ENCODE data around the gene IFIT3.
"Not testable (repeated sequence)": the region's sequence is repeated elsewhere in the genome, so short reads cannot be mapped to it uniquely, and the experiment has no call there.

The IFIT3 gene

GRCh38 chr10:89348975-89349374 is 21.2 kb downstream of the IFIT3 start:
- no peak overlapping the region for H3K4me3 ChIP-seq (ENCODE audit: low read length)
- H3K4me1 ChIP-seq (ENCODE audit: low read length): peaks cover 25% of the 10 kb centered on the region
- no peak for DNase-seq
- no peak overlapping the region for H2AFZ ChIP-seq (ENCODE audit: low read length)
- H3K9me2 ChIP-seq (replicated peaks; ENCODE audit: insufficient read depth, low read length): no peaks in the 10 kb centered on the region
- H3K4me2 ChIP-seq (ENCODE audit: low read depth, low read length): no peak overlapping the region
- H4K20me1 ChIP-seq (ENCODE audit: insufficient read depth, low read length): no peaks in the 10 kb centered on the region
- TF ChIP-seq CTCF (IDR thresholded peaks at IDR 0.05; ENCODE audit: low read length) (no peak), EZH2 (optimal IDR thresholded peaks at IDR 0.05; ENCODE audit: low read depth, low read length) (no peak), EZH2phosphoT487 (IDR thresholded peaks at IDR 0.05; ENCODE audit: low read length) (no peak)
- no peaks in the 10 kb centered on the region for H3K27me3 ChIP-seq (replicated peaks; ENCODE audit: insufficient read depth, low read length)
- H3K79me2 ChIP-seq (ENCODE audit: low read length): no peaks in the 10 kb centered on the region
- H3F3A ChIP-seq (ENCODE audit: insufficient read depth, low read length): peaks cover 22% of the 10 kb centered on the region
- H3K36me3 ChIP-seq (replicated peaks; ENCODE audit: insufficient read depth, low read length): no peaks in the 10 kb centered on the region
- no peak overlapping the region for H3K9ac ChIP-seq (ENCODE audit: low read length)
- no peak overlapping the region for H3K27ac ChIP-seq (ENCODE audit: low read length)
- H3K9me3 ChIP-seq (replicated peaks; ENCODE audit: insufficient read depth, low read length): no peaks in the 10 kb centered on the region

GRCh38 chr10:89350631-89351315 is 23.0 kb downstream of the IFIT3 start:
- not testable (repeated sequence) for H3K9me3 ChIP-seq (replicated peaks; ENCODE audit: insufficient read depth, low read length); H4K20me1 ChIP-seq (ENCODE audit: insufficient read depth, low read length); H3K9me2 ChIP-seq (replicated peaks; ENCODE audit: insufficient read depth, low read length); H2AFZ ChIP-seq (ENCODE audit: low read length); H3K36me3 ChIP-seq (replicated peaks; ENCODE audit: insufficient read depth, low read length); H3K27me3 ChIP-seq (replicated peaks; ENCODE audit: insufficient read depth, low read length); H3K79me2 ChIP-seq (ENCODE audit: low read length)
- peak; percentile 66 for DNase-seq
- peak overlapping the region; percentile 74; the same call in 1 of the 2 replicates for H3K4me2 ChIP-seq (ENCODE audit: low read depth, low read length)
- H3K4me1 ChIP-seq (ENCODE audit: low read length): peaks cover 28% of the 10 kb centered on the region
- H3F3A ChIP-seq (ENCODE audit: insufficient read depth, low read length): peaks cover 22% of the 10 kb centered on the region
- H3K9ac ChIP-seq (ENCODE audit: low read length): peak overlapping the region; percentile 51; the same call in 1 of the 2 replicates
- peak overlapping the region; percentile 42 for H3K4me3 ChIP-seq (ENCODE audit: low read length)
- peak overlapping the region; percentile 84 for H3K27ac ChIP-seq (ENCODE audit: low read length)

DNA sequence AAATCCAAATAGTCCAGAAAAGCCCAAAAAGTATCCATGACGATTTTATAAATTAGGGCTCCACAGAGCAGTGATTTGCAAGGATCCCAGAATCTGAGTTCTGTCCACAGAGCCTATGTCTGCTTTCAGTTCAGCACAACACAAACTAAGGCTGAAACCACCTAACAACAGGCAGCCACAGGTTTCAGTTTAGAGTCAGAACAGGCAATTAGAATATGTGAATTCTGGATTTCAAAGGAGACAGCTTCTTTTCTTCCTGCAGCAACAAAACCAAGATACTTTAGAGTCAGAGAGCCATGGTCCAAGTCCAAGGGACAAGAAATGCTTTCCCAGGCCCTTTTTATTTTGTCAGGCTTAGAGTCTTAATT is 23.6 kb downstream of the IFIT3 start:
- H3F3A ChIP-seq (ENCODE audit: insufficient read depth, low read length): peaks cover 22% of the 10 kb centered on the region
- peak overlapping the region; percentile 51 for H3K9ac ChIP-seq (ENCODE audit: low read length)
- H3K4me3 ChIP-seq (ENCODE audit: low read length): peak overlapping the region; percentile 42
- no peaks in the 10 kb centered on the region for H4K20me1 ChIP-seq (ENCODE audit: insufficient read depth, low read length)
- H3K4me2 ChIP-seq (ENCODE audit: low read depth, low read length): peak overlapping the region; percentile 74
- H3K9me2 ChIP-seq (replicated peaks; ENCODE audit: insufficient read depth, low read length): no peaks in the 10 kb centered on the region
- H2AFZ ChIP-seq (ENCODE audit: low read length): no peak overlapping the region
- no peaks in the 10 kb centered on the region for H3K36me3 ChIP-seq (replicated peaks; ENCODE audit: insufficient read depth, low read length)
- no peaks in the 10 kb centered on the region for H3K27me3 ChIP-seq (replicated peaks; ENCODE audit: insufficient read depth, low read length)
- peaks cover 28% of the 10 kb centered on the region for H3K4me1 ChIP-seq (ENCODE audit: low read length)
- peak overlapping the region; percentile 84 for H3K27ac ChIP-seq (ENCODE audit: low read length)
- H3K9me3 ChIP-seq (replicated peaks; ENCODE audit: insufficient read depth, low read length): no peaks in the 10 kb centered on the region
- no peaks in the 10 kb centered on the region for H3K79me2 ChIP-seq (ENCODE audit: low read length)
- peak; percentile 73 for DNase-seq
- TF ChIP-seq EZH2 (optimal IDR thresholded peaks at IDR 0.05; ENCODE audit: low read depth, low read length) (no peak), CTCF (IDR thresholded peaks at IDR 0.05; ENCODE audit: low read length) (no peak), EZH2phosphoT487 (IDR thresholded peaks at IDR 0.05; ENCODE audit: low read length) (no peak)

All from MM.1S (cell line).